Esophagus mucosa (tissue), 1 donor: ENCODE data around the gene PPM1F. TPM values are rescaled to one million over a fixed set of nuclear protein-coding genes. Genes with fewer than 3 reads are reported as not detected.
A peak's percentile ranks its signal among the peaks of the same experiment; 100 is the strongest.
"Not testable (repeated sequence)": the region's sequence is repeated elsewhere in the genome, so short reads cannot be mapped to it uniquely, and the experiment has no call there.

Experiments used
- ATAC-seq: fragments of 200-7000 bp; cut with Tn5 transposase; one replicate; pipeline ENCODE4 v1.9.1; 2020
- total RNA-seq: library from RNA; stranded (reverse); gene quantifications from one replicate; pipeline ENCODE4 v1.2.4, GENCODE V29; 2023
- donor health status: DM: yes; HTN: yes; CAD: no.

PPM1F gene
- total RNA-seq, 1 donor from 2014 or later: 21.3 TPM

GRCh38 chr22:21939935-21940334 is 12.7 kb downstream of the PPM1F start:
- not testable (repeated sequence) for ATAC-seq

GRCh38 chr22:21939461-21939913 is 13.2 kb downstream of the PPM1F start:
- ATAC-seq: no peak

- no peak for ATAC-seq
Observed at GRCh38 chr22:21938906-21939305, 13.7 kb downstream of the PPM1F start.

- peak; percentile 83 for ATAC-seq
Observed at GRCh38 chr22:21938071-21938822, 14.4 kb downstream of the PPM1F start.

- ATAC-seq: peak; percentile 77
Observed at GRCh38 chr22:21937821-21938070, 14.9 kb downstream of the PPM1F start.

- peak; percentile 71 for ATAC-seq
Observed at GRCh38 chr22:21937041-21937820, 15.4 kb downstream of the PPM1F start.

- no peak for ATAC-seq
Observed at GRCh38 chr22:21936151-21936775, 16.4 kb downstream of the PPM1F start.

- ATAC-seq: no peak
Observed at GRCh38 chr22:21933910-21934309, 18.7 kb downstream of the PPM1F start.

GRCh38 chr22:21933413-21933812 is 19.2 kb downstream of the PPM1F start:
- ATAC-seq: no peak

GRCh38 chr22:21932347-21932746 is 20.3 kb downstream of the PPM1F start:
- ATAC-seq: no peak

- ATAC-seq: no peak
Observed at GRCh38 chr22:21931056-21931455, 21.6 kb downstream of the PPM1F start.

GRCh38 chr22:21929253-21929652 is 23.4 kb downstream of the PPM1F start:
- no peak for ATAC-seq

GRCh38 chr22:21928048-21928447 is 24.6 kb downstream of the PPM1F start:
- no peak for ATAC-seq

GRCh38 chr22:21927174-21927823 is 25.3 kb downstream of the PPM1F start:
- peak; percentile 6 for ATAC-seq

GRCh38 chr22:21926728-21927127 is 25.9 kb downstream of the PPM1F start:
- no peak for ATAC-seq

- ATAC-seq: no peak
Observed at GRCh38 chr22:21923163-21923561, 29.5 kb downstream of the PPM1F start.

GRCh38 chr22:21922370-21923162 is 30.1 kb downstream of the PPM1F start:
- no peak for ATAC-seq

- no peak for ATAC-seq
Observed at GRCh38 chr22:21921729-21922128, 30.9 kb downstream of the PPM1F start.

- no peak for ATAC-seq
Observed at GRCh38 chr22:21921184-21921721, 31.4 kb downstream of the PPM1F start.

- ATAC-seq: peak; percentile 4
Observed at GRCh38 chr22:21920341-21921183, 32.1 kb downstream of the PPM1F start.
